GM23248 (cell line): ENCODE results near the gene EFCAB11.

Experiments used
- EZH2 ChIP-seq: fragments of 200-600 bp; sonication (generic); IDR thresholded peaks from 2 replicates; pipeline ENCODE4 v1.6.1; 2018; ENCODE audit warnings: antibody characterized with exemption, mild to moderate bottlenecking; ENCODE audit not compliant: insufficient read depth, poor library complexity, severe bottlenecking
- EZH2phosphoT487 ChIP-seq: fragments of 200-600 bp; sonication (generic); IDR thresholded peaks from 2 replicates; pipeline ENCODE4 v1.6.1; 2018; ENCODE audit warnings: antibody characterized with exemption, moderate library complexity, mild to moderate bottlenecking, low read depth; ENCODE audit not compliant: insufficient read depth

GRCh38 chr14:89775151-89775550, 179.4 kb downstream of the EFCAB11 start:
- TF ChIP-seq EZH2 (no peak), EZH2phosphoT487 (no peak)
